Measurements from ENCODE around the gene GIT2. TPM values are rescaled to one million over a fixed set of nuclear protein-coding genes. Genes with fewer than 3 reads are reported as not detected.

GIT2 gene
- total RNA-seq, 4 donors from 2014 or later = 14.1 to 31.9 (median 21.0) TPM

DNA sequence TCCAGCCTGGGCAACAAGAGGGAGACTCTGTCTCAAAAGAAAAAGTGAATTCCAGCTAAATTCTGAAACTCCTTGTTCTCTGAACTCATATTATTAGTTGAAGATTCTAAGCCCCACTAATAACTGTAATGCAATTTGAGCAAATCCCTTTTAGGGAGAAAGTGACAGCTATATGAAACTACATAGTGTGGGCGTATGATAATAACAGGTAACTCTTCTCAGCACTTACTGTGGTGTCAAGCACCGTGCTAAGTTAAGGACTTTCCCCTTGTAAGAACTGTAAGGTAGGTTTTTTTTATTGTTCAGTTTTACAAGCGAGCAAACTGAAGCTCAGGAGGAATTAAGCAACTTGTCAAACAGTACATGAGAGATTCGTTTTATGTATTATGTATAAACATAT, 8.4 kb upstream of the GIT2 start:
- TF ChIP-seq POLR2A (IDR thresholded peaks at IDR 0.05) (no peak), CTCF (IDR thresholded peaks at IDR 0.05) (no peak)
- Histone ChIP-seq H3K36me3 (peaks cover 0 to 13% (median 0%) of the 10 kb centered on the region in 3 donors), H3K9me3 (no peaks in the 10 kb centered on the region), H3K27ac (no peak overlapping the region), H3K4me1 (peaks cover 4 to 49% (median 20%) of the 10 kb centered on the region in 3 donors), H3K27me3 (no peaks in the 10 kb centered on the region), H3K4me3 (no peak overlapping the region)
- WGBS, 2 donors = 57 to 59% methylated on average over 4 of the region's 4 CpGs
- DNase-seq = no peak
- intact Hi-C loops (cut with DNase I) = no loop called here

DNA sequence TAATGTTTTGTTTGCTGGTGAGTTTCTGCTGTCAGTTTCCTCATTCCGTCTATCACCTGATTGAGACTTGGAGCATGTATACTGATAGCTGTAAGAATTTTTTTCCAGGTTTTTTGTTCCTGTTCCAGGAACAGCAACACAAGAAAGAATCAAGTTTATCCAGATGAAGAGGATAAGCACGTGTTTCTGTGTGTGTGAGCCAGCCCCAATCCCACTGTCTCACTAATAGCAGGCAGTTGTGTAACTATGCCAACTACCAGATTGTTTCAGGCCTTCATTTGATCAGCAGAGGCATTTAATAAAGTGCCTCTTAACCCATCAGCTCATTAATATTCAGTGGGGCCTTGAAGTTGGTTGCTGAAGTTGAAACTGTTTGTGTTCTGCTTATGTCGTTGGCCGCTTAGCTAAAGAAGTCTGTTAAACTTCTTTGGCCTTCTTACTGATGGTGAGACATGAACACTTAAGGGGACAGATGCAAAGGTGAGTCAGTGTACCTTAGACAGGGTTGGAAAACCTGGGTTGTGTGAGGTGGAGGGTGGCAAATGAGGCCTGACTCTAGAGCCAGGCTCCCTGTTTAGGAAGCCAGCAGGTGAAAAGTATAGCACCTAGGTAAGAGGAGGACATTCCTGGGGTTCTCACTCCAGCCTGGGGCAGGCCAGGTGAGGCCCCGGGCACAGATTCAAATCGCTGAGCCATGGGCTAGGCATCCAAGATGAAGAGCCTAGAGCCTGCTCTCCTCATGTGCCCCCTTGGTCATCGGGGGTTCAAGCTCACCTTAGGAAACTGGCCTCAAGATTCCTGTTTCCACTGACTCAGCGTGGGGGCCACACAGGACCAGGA, 6.7 kb upstream of the GIT2 start:
- Histone ChIP-seq H3K36me3 (peaks cover 0 to 13% (median 0%) of the 10 kb centered on the region in 3 donors), H3K27me3 (no peaks in the 10 kb centered on the region), H3K4me1 (peaks cover 4 to 58% (median 28%) of the 10 kb centered on the region in 3 donors), H3K27ac (peak overlapping the region in 3 of 4 donors; percentile 41 to 62 (median 45)), H3K4me3 (no peak overlapping the region), H3K9me3 (no peaks in the 10 kb centered on the region)
- DNase-seq = no peak
- intact Hi-C loops (cut with DNase I) = no loop called here
- WGBS, 2 donors = 63 to 72% methylated on average over 4 to 6 of the region's 8 CpGs
- TF ChIP-seq POLR2A (IDR thresholded peaks at IDR 0.05) = no peak

DNA sequence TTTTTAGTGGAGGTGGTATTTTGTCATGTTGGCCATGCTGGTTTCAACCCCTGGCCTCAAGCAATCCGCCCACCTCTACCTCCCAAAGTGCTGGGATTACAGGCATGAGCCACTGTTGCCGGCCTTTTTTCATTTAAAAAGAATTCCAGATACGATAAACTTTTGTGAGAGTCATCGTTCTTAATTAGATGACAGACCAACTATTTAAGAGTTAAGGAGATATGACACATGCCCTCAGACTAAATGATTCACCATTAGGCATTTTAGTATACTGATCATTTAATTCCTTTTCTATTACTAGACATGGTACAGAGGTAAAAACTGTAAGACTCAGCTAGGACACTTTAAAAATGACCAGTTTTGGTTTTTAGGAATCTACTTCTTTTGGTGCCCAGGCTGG, 5.4 kb upstream of the GIT2 start:
- intact Hi-C loops (cut with DNase I) = no loop called here
- Histone ChIP-seq H3K27me3 (no peaks in the 10 kb centered on the region), H3K4me3 (no peak overlapping the region), H3K36me3 (peaks cover 0 to 13% (median 0%) of the 10 kb centered on the region in 3 donors), H3K9me3 (no peaks in the 10 kb centered on the region), H3K27ac (peak overlapping the region in 3 of 4 donors; percentile 45 to 62 (median 52)), H3K4me1 (peaks cover 4 to 62% (median 29%) of the 10 kb centered on the region in 3 donors)
- TF ChIP-seq CTCF (IDR thresholded peaks at IDR 0.05) (no peak), POLR2A (IDR thresholded peaks at IDR 0.05) (no peak)
- no peak for DNase-seq
- WGBS, 2 donors = 33 to 44% methylated on average over 4 of the region's 4 CpGs

DNA sequence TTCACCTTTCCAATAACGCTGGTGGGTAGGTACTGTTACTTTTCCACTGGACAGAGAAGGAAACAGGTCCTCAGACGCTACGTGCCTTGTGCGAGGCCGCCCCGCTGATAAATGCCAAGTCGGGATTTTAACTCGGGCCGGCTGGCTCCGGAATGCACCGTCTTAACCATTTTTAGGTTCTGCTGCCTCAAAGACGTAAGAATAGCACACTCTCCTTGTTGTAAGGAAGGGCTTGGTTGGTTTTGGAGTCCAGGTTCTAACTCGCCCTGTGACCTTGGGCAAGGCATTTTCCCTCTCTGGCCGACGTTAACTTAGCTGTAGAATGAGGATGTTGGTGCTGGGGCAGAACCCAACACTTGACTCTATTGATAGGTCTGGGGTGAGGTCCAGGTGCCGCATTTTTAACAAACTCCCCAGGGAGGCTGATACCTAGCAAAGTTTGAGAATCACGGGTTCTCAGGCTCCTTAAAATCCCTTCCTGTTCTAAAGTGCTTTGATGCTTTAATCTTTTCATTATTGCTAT, 3.9 kb upstream of the GIT2 start:
- Histone ChIP-seq H3K4me3 (peak overlapping the region; percentile 75 to 100 (median 79)), H3K4me1 (peaks cover 4 to 69% (median 31%) of the 10 kb centered on the region in 3 donors), H3K9me3 (no peaks in the 10 kb centered on the region), H3K36me3 (peaks cover 0 to 13% (median 0%) of the 10 kb centered on the region in 3 donors), H3K27ac (peak overlapping the region; percentile 80 to 93 (median 92)), H3K27me3 (no peaks in the 10 kb centered on the region)
- intact Hi-C loops (cut with DNase I) = no loop called here
- WGBS, 2 donors = 1 to 2% methylated on average over 14 to 17 of the region's 17 CpGs
- DNase-seq = no peak
- TF ChIP-seq POLR2A (IDR thresholded peaks at IDR 0.05) (peak in 1 of 4 donors; percentile 17), CTCF (IDR thresholded peaks at IDR 0.05) (no peak)

- WGBS, 2 donors = 0% methylated on average over 5 of the region's 27 CpGs; no CpG with 5 or more reads in 1 of the 2 donors
- DNase-seq = no peak
- peak overlapping the region; percentile 75 to 100 (median 79) for H3K4me3 ChIP-seq
- peak overlapping the region; percentile 80 to 93 (median 92) for H3K27ac ChIP-seq
- H3K27me3 ChIP-seq = no peaks in the 10 kb centered on the region
- H3K4me1 ChIP-seq = peaks cover 4 to 69% (median 35%) of the 10 kb centered on the region in 3 donors
- H3K36me3 ChIP-seq = peaks cover 0 to 13% (median 0%) of the 10 kb centered on the region in 3 donors
- intact Hi-C loops (cut with DNase I) = no loop called here
- H3K9me3 ChIP-seq = no peaks in the 10 kb centered on the region
- TF ChIP-seq CTCF (IDR thresholded peaks at IDR 0.05) (no peak), POLR2A (IDR thresholded peaks at IDR 0.05) (no peak)
Observed at GRCh38 chr12:109999649-109999971, 3.4 kb upstream of the GIT2 start.

Measured in esophagus squamous epithelium (tissue), 5 donors.